Measurements from ENCODE around the gene CYP2B6.

CYP2B6 gene

DNA sequence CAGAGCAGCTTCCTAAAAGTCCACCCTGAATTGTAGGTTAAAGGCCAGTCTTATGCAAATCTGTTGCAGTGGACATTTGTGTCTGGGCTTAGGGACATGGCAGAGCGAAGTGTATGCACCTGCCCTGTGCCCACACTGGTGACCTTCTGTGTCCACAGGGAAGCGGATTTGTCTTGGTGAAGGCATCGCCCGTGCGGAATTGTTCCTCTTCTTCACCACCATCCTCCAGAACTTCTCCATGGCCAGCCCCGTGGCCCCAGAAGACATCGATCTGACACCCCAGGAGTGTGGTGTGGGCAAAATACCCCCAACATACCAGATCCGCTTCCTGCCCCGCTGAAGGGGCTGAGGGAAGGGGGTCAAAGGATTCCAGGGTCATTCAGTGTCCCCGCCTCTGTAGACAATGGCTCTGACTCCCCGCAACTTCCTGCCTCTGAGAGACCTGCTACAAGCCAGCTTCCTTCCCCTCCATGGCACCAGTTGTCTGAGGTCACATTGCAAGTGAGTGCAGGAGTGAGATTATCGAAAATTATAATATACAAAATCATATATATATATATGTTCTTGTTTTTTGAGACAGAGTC lies 25.5 kb downstream of the CYP2B6 start:
- TF ChIP-seq, protein P1, sequence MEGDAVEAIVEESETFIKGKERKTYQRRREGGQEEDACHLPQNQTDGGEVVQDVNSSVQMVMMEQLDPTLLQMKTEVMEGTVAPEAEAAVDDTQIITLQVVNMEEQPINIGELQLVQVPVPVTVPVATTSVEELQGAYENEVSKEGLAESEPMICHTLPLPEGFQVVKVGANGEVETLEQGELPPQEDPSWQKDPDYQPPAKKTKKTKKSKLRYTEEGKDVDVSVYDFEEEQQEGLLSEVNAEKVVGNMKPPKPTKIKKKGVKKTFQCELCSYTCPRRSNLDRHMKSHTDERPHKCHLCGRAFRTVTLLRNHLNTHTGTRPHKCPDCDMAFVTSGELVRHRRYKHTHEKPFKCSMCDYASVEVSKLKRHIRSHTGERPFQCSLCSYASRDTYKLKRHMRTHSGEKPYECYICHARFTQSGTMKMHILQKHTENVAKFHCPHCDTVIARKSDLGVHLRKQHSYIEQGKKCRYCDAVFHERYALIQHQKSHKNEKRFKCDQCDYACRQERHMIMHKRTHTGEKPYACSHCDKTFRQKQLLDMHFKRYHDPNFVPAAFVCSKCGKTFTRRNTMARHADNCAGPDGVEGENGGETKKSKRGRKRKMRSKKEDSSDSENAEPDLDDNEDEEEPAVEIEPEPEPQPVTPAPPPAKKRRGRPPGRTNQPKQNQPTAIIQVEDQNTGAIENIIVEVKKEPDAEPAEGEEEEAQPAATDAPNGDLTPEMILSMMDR (IDR thresholded peaks at IDR 0.05; ENCODE audit: low read depth, low read length): no peak
- H3K4me3 ChIP-seq (ENCODE audit: low read depth, low read length): no peak overlapping the region

- H3K4me3 ChIP-seq (ENCODE audit: low read depth, low read length): no peak overlapping the region
- TF ChIP-seq, protein P1 (IDR thresholded peaks at IDR 0.05; ENCODE audit: low read depth, low read length): no peak
These were observed 27.7 kb downstream of the CYP2B6 start for GRCh38 chr19:41018736-41019290.

GRCh38 chr19:41019346-41019745 lies 28.3 kb downstream of the CYP2B6 start:
- TF ChIP-seq, protein P1 (IDR thresholded peaks at IDR 0.05; ENCODE audit: low read depth, low read length): no peak
- H3K4me3 ChIP-seq (ENCODE audit: low read depth, low read length): no peak overlapping the region

GRCh38 chr19:41023193-41023592 lies 32.1 kb downstream of the CYP2B6 start:
- no peak overlapping the region for H3K4me3 ChIP-seq (ENCODE audit: low read depth, low read length)
- TF ChIP-seq, protein P1 (IDR thresholded peaks at IDR 0.05; ENCODE audit: low read depth, low read length): no peak

- TF ChIP-seq, protein P1 (IDR thresholded peaks at IDR 0.05; ENCODE audit: low read depth, low read length): no peak
- H3K4me3 ChIP-seq (ENCODE audit: low read depth, low read length): no peak overlapping the region
These were observed 34.3 kb downstream of the CYP2B6 start for GRCh38 chr19:41025411-41025810.

DNA sequence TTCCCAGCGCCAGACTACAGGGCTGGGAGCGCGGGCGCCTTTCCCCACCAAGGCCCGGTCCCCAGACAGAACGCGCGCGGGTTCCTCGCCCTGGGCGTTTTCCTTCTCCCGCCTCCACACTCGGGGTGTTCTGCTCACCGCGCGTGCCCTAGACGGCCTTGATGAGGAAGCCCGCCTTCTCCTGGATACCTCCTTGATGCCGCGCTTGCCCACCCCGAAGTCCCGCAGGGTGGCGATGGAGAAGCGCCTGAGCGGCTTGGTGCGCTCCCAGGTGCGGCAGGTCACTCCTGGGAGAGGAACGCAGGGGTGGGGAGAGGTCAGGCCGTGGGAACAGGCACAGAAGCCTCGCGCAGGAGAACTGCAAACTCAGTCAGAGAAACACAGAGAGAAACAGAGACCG lies 34.8 kb downstream of the CYP2B6 start:
- H3K4me3 ChIP-seq (ENCODE audit: low read depth, low read length): no peak overlapping the region
- TF ChIP-seq, protein P1 (IDR thresholded peaks at IDR 0.05; ENCODE audit: low read depth, low read length): no peak

DNA sequence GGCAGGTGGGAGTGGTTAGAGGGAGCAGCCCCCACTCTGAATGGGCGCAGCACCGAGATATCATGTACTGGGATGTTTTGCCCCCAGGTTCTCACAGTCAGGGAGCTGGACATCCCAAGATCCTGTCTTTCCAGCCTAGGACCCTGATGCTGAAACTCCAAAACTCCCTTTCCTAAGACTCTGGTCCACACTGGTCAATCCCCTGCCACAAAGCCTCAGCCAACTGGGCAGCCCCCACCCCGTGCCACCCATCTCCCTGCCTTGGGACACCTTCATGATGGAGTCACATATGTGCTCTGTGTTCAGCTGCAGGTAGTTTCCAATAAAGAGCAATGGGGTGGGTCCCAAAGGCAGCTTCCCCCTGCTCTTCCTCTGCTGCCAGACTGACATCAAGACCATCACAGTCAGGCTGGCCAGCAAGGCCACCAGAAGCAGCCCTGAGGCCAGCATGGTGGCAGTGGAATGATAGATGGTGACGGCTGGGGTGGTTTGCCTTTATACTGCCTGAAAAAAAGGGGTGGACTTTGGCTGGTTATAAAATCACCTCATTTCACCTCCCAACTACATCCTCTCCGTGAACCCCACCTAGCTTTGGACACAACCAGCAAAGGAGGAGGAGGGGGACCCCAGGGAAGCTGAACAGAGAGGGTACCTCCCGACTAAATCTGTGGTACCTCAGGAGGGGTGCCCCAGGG lies 36.3 kb downstream of the CYP2B6 start:
- TF ChIP-seq, protein P1 (IDR thresholded peaks at IDR 0.05; ENCODE audit: low read depth, low read length): no peak
- no peak overlapping the region for H3K4me3 ChIP-seq (ENCODE audit: low read depth, low read length)

Data from WI38 (cell line).